Left kidney (tissue), 8 donors: ENCODE data around the gene RAB40A. TPM values are rescaled to one million over a fixed set of nuclear protein-coding genes. Genes with fewer than 3 reads are reported as not detected.

Experiments
- DNase-seq: peaks from one replicate; pipeline ENCODE4 v3.0.0-alpha.2; 2013
- long read RNA-seq, 8 donors: transcript quantifications; one replicate each; lab custom pipeline, GENCODE V29; 2026
- polyA plus RNA-seq: library from polyadenylated mRNA; unstranded; fragments of 120-200 nt; gene quantifications from one replicate; pipeline ENCODE4 v1.2.1, GENCODE V29; 2013; ENCODE audit not compliant: insufficient read length

RAB40A gene
- 5.5 TPM for polyA plus RNA-seq
- long read RNA-seq, donor 1, transcript RAB40A-202 (1 exons, 3,126 nt), result major isoform, 7 of 7 reads
- long read RNA-seq, donor 1, partial matches to known transcripts, result 0 of 7 reads
- long read RNA-seq, donor 1, other reads (novel, unspliced or antisense), result 0 of 7 reads
- long read RNA-seq, donor 2, transcript RAB40A-202 (1 exons, 3,126 nt), result major isoform, 6 of 65 reads
- long read RNA-seq, donor 2, partial matches to known transcripts, result 59 of 65 reads
- long read RNA-seq, donor 2, other reads (novel, unspliced or antisense), result 0 of 65 reads
- long read RNA-seq, donor 3, partial matches to known transcripts, result 0 of 4 reads
- long read RNA-seq, donor 3, other reads (novel, unspliced or antisense), result 0 of 4 reads
- long read RNA-seq, donor 4, partial matches to known transcripts, result 0 of 1 reads
- long read RNA-seq, donor 4, other reads (novel, unspliced or antisense), result 0 of 1 reads
- long read RNA-seq, donor 5, partial matches to known transcripts, result 0 of 1 reads
- long read RNA-seq, donor 5, other reads (novel, unspliced or antisense), result 0 of 1 reads
- long read RNA-seq, donor 6, transcript RAB40A-202 (1 exons, 3,126 nt), result major isoform, 5 of 432 reads
- long read RNA-seq, donor 6, partial matches to known transcripts, result 48 of 432 reads
- long read RNA-seq, donor 6, other reads (novel, unspliced or antisense), result 379 of 432 reads
- long read RNA-seq, donor 7, transcript RAB40A-202 (1 exons, 3,126 nt), result major isoform, 10 of 10 reads
- long read RNA-seq, donor 7, partial matches to known transcripts, result 0 of 10 reads
- long read RNA-seq, donor 7, other reads (novel, unspliced or antisense), result 0 of 10 reads
- long read RNA-seq, donor 8, result 0 reads

DNA sequence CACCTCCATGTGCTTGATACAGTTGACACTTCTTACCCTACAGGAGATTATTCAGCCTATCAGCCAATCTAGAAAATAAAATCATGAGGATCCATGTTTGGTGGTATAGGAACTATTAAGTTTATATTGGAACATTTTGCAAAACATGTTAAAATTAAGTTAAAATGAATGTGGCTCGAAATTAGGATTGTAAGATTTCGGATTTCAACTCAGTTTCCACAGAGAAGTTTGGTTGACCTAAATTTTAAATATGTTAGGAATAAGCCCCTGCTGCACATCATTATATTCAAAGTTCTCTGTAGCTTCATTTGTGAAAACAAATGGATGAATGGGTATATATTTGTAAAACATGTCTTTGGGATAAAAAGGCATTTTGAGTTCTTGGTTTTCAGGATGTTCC, at the start of gene RAB40A:
RAB40A (minus strand) TSS at position 101 of the 400 bp plus-strand sequence. CDS start 18,733 bp downstream, outside the sequence.
- no peak for DNase-seq

DNA sequence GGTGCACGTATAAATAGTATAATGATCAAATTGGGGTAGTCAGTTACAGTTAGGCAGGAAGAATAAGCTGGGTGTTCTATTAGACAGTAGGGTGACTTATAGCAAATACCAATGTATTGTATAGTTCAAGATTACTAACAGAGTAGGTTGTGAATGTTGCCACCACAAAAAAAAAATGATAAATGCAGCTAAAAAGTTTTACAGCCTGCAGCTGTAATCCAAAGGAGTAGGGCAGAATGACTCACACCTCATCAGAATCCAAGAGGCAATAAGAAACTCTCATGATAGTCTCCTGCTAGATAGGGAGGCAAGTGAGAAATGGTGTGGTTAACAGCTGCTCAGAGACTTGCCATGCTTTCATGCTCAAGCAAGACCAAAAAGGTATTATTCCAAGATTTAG, 46.5 kb upstream of the RAB40A start:
- DNase-seq, result no peak

GRCh38 chrX:103565197-103565596, 45.9 kb upstream of the RAB40A start:
- no peak for DNase-seq

DNA sequence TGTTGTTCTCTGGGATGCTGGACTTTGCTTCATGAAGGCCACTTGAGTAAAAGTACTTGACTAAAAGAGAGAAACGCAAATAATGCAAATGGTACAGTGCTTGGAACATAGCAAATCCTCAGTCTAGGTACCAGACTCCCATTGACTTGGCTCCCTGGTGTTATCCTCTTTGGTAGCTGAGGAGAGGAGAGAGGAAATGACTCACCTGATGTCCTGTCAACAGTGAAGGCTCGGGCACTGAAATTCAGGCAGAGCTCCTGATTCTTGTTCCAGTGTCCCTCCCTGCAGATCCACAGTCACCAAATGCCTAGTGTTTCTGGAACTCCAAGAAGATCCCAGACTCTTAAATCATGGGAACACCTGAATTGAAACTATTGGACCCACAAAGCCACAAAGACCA, 43.5 kb upstream of the RAB40A start:
- no peak for DNase-seq

DNA sequence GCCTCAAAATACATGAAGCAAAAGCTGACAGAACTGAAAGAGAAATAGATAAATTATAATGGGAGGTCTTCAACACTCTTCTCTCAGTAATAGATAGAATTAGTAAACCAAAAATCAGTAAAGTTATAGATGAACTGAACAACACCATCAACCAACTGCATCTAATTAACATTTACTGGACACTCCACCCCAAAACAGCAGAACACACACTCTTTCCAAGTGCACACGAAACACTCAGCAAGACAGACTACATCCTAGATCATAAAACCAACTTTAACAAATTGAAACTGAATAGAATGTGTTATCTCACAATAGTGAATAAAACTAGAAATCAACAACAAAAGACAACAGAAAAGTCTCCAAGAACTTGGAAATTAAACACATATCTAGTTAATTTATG, 41.0 kb upstream of the RAB40A start:
- no peak for DNase-seq

GRCh38 chrX:103556963-103557612, 37.8 kb upstream of the RAB40A start:
- DNase-seq, result no peak

- DNase-seq, result peak; percentile 82
These were observed 35.6 kb upstream of the RAB40A start for GRCh38 chrX:103554687-103555424.

GRCh38 chrX:103552236-103552635, 32.9 kb upstream of the RAB40A start:
- DNase-seq, result no peak

DNA sequence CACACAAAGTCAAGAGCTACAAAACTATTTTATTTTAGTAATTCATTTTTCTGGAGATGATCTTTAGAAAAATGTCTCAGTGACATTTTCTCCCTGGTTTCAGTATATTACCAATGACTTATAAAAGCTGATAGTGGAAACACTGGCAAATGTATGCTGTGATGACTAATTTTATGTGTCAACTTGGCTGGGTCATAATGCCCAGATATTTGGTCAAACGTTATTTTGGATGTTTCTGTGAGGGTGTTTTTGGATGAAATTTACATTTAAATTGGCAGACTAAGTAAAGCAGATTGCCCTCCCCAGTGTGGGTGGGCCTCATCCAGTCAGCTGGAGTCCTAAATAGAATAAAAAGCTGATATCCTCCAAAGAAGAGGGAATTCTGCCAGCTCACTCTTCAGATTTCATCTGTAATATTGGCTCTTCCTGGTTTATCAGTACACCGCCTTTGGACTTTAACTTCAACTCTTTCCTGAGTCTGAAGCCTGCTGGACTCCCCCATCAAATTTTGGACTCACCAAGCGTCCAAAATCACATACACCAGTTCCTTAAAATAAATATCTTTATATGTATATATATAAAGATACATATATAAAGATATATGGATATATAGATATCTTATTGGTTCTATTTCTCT, 31.2 kb upstream of the RAB40A start:
- DNase-seq, result no peak

GRCh38 chrX:103549916-103550315, 30.6 kb upstream of the RAB40A start:
- no peak for DNase-seq

- DNase-seq, result no peak
These were observed 20.9 kb upstream of the RAB40A start for GRCh38 chrX:103540145-103540544.

- no peak for DNase-seq
These were observed 20.4 kb upstream of the RAB40A start for GRCh38 chrX:103539695-103540094.

GRCh38 chrX:103538728-103539127, 19.4 kb upstream of the RAB40A start:
- DNase-seq, result no peak

- no peak for DNase-seq
These were observed 18.6 kb upstream of the RAB40A start for GRCh38 chrX:103537871-103538387.

GRCh38 chrX:103536732-103537131, 17.4 kb upstream of the RAB40A start:
- no peak for DNase-seq

DNA sequence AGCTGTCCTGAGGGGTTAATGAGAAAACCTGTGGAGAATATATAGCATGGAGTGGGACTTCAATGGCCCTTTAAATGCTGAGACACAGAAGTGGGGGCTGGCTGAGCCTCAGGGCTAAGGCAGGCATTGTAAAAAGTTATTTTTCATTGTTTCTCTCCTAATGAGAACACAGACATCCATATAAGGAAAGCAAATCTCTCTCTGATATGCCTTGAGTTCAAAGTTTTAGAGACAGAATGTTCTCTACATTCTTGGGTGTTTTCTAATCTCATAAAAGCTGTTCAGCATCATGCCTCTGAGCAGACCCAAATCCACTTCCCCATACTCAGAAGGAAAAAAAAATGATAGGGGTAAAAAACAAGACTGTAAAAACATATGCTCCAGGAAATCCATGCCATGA, 16.8 kb upstream of the RAB40A start:
- DNase-seq, result no peak

DNA sequence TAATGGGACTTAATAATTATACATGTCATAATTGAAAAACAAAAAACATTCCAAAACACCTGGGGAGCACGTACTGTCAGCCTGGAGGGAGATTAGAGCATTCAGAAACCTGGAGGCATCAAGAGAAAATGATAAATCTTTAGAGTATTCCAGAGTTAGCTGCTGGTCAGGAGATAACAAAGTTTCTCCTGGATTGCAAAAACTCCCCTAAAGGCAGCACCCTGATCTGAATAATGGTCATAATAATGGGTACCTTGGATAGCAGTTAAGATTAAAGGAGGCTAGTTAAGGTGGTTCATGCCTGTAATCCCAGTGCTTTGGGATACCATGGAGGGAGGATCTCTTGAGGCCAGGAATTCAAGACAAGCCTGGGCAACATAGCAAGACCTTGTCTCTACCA, 15.9 kb upstream of the RAB40A start:
- DNase-seq, result no peak

- peak; percentile 74 for DNase-seq
These were observed 14.4 kb upstream of the RAB40A start for GRCh38 chrX:103533511-103534216.

- DNase-seq, result no peak
These were observed 11.7 kb upstream of the RAB40A start for GRCh38 chrX:103531002-103531401.

- no peak for DNase-seq
These were observed 11.3 kb upstream of the RAB40A start for GRCh38 chrX:103530545-103530944.

DNA sequence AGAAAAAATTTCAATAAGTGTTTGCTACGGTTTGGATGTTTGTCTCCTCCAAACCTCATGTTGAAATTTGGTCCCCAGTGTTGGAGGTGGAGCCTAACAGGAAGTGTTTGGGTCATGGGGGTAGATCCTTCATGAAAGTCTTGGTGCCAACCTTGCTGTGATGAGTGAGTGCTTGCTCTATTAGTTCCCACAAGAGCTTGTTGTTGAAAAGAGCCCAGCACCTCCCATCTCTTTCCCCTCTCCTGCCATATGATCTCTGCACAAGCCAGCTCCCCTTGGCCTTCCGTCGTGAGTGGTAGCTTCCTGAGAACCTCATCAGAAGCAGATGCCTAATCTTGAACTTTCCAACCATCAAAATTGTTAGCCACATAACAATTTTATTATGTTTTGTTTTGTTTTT, 10.3 kb upstream of the RAB40A start:
- no peak for DNase-seq
